Ramos (cell line): Measurements from ENCODE around the gene PPY.
"Not testable (repeated sequence)": the region's sequence is repeated elsewhere in the genome, so short reads cannot be mapped to it uniquely, and the experiment has no call there.

Experiments
- in situ Hi-C: fragments of 300-500 bp; cut with MboI; formaldehyde crosslinking; loops from one replicate; pipeline ENCODE4 v1.14.3; 2022; ENCODE audit warnings: low sequenced_read_pairs; ENCODE audit not compliant: unreplicated experiment

Gene PPY

GRCh38 chr17:43935204-43935925 is 6.9 kb downstream of the PPY start:
- in situ Hi-C loops = no loop called here

GRCh38 chr17:43932923-43933322 is 9.4 kb downstream of the PPY start:
- in situ Hi-C loops = no loop called here

- in situ Hi-C loops = no loop called here
Measured at GRCh38 chr17:43932357-43932756, 9.9 kb downstream of the PPY start.

- in situ Hi-C loops = no loop called here
Measured at GRCh38 chr17:43931062-43931571, 11.2 kb downstream of the PPY start.

- in situ Hi-C loops = no loop called here
Measured at GRCh38 chr17:43928609-43929008, 13.7 kb downstream of the PPY start.

GRCh38 chr17:43927929-43928328 is 14.3 kb downstream of the PPY start:
- in situ Hi-C loops = not testable (repeated sequence)

GRCh38 chr17:43927060-43927864 is 15.0 kb downstream of the PPY start:
- in situ Hi-C loops = no loop called here

GRCh38 chr17:43924558-43924957 is 17.7 kb downstream of the PPY start:
- in situ Hi-C loops = no loop called here

- in situ Hi-C loops = no loop called here
Measured at GRCh38 chr17:43920500-43921095, 21.7 kb downstream of the PPY start.

GRCh38 chr17:43918026-43918389 is 24.3 kb downstream of the PPY start:
- in situ Hi-C loops = no loop called here

- in situ Hi-C loops = no loop called here
Measured at GRCh38 chr17:43917348-43918025, 24.8 kb downstream of the PPY start.

GRCh38 chr17:43917016-43917347 is 25.3 kb downstream of the PPY start:
- in situ Hi-C loops = no loop called here

- in situ Hi-C loops = no loop called here
Measured at GRCh38 chr17:43916385-43916784, 25.9 kb downstream of the PPY start.

GRCh38 chr17:43915559-43915958 is 26.7 kb downstream of the PPY start:
- in situ Hi-C loops = no loop called here

- in situ Hi-C loops = no loop called here
Measured at GRCh38 chr17:43914451-43914850, 27.8 kb downstream of the PPY start.

GRCh38 chr17:43913584-43913983 is 28.7 kb downstream of the PPY start:
- in situ Hi-C loops = no loop called here

- in situ Hi-C loops = no loop called here
Measured at GRCh38 chr17:43912635-43913304, 29.5 kb downstream of the PPY start.

GRCh38 chr17:43911904-43912303 is 30.4 kb downstream of the PPY start:
- in situ Hi-C loops = no loop called here

GRCh38 chr17:43909537-43910231 is 32.6 kb downstream of the PPY start:
- in situ Hi-C loops = no loop called here
